Prostate gland (tissue), 2 donors: ENCODE data around the gene ADGRL3.

Source experiments
- CTCF ChIP-seq, 4 experiments: fragments of 200-600 bp in 2 of 4; fragments of 450-650 bp in 2 of 4; sonication (generic) in 2 of 4; IDR thresholded peaks; 1 replicate in 3 of 4; 2 replicates in 1 of 4; pipeline ENCODE4 v1.5.1; 2016 to 2019; ENCODE audit warnings: antibody characterized with exemption in 4 of 4, mild to moderate bottlenecking in 2 of 4, moderate library complexity in 2 of 4
- POLR2A ChIP-seq: fragments of 450-650 bp; IDR thresholded peaks from one replicate; pipeline ENCODE4 v1.6.1; 2016; ENCODE audit warnings: antibody characterized with exemption, mild to moderate bottlenecking
- POLR2AphosphoS5 ChIP-seq: sonication (generic); formaldehyde crosslinking; IDR thresholded peaks from one replicate; pipeline ENCODE4 v1.6.1; 2017; ENCODE audit warnings: antibody characterized with exemption

GRCh38 chr4:61783050-61783449, 582.9 kb downstream of the ADGRL3 start:
- TF ChIP-seq CTCF (IDR thresholded peaks at IDR 0.05) = no peak
- no peak for TF ChIP-seq POLR2A
- TF ChIP-seq POLR2AphosphoS5 = no peak
